HepG2 (cell line): ENCODE data around the gene LRRC8C. TPM values are rescaled to one million over a fixed set of nuclear protein-coding genes. Genes with fewer than 3 reads are reported as not detected.

Experiments
- ATAC-seq: fragments of 200-7000 bp; cut with Tn5 transposase; 3 replicates; pipeline ENCODE4 v1.9.1; 2020; ENCODE audit warnings: mild to moderate bottlenecking, moderate library complexity
- BruUV-seq: library from RNA; stranded (reverse); fragments of 400-500 nt; replicated peaks from 2 replicates; lab custom pipeline; 2021; lab: Mats Ljungman, UMichigan
- CTCF ChIA-PET: fragments of 300-600 bp; formaldehyde crosslinking; extraction: SDS; loops from one replicate; lab custom pipeline; 2021; ENCODE audit warnings: low total read pairs, inconsistent platforms, low intra/inter-chr PET ratio; lab: Yijun Ruan, JAX
- POLR2A ChIA-PET: fragments of 350-600 bp; sonication (Branson Sonifier 250); formaldehyde crosslinking; loops from one replicate; lab custom pipeline; 2020; ENCODE audit warnings: antibody characterized with exemption, inconsistent platforms; lab: Yijun Ruan, JAX
- DNase-seq: peaks from one replicate; pipeline ENCODE4 v3.0.0-alpha.2; 2015; ENCODE audit warnings: low spot score
- FAIRE-seq: peaks from 3 replicates; lab custom pipeline; 2011; peaks lifted over from hg19 to GRCh38; lab: Jason Lieb, UNC
- H2AFZ ChIP-seq: one replicate; pipeline ENCODE4 v1.6.1; 2011; ENCODE audit warnings: low read length, inconsistent platforms
- H3K27ac ChIP-seq: fragments of 300-600 bp; 3 replicates; pipeline ENCODE4 v1.8.0; 2011; ENCODE audit warnings: mixed run types, mild to moderate bottlenecking, mixed read lengths, low read length, inconsistent platforms; ENCODE audit not compliant: insufficient read depth; ENCODE audit errors: extremely low read length
- H3K27me3 ChIP-seq, 2 experiments: fragments of 200-600 bp in 1 of 2; 2 replicates in 1 of 2; 3 replicates in 1 of 2; pipeline versions ENCODE4 v1.6.0 to v1.8.0; 2011; ENCODE audit warnings: low read length in 2 of 2, mild to moderate bottlenecking in 2 of 2, moderate library complexity in 2 of 2, inconsistent platforms in 1 of 2; ENCODE audit not compliant: insufficient read depth in 2 of 2, control insufficient read depth in 1 of 2
- H3K36me3 ChIP-seq, 2 experiments: fragments of 200-600 bp in 1 of 2; replicated peaks in 1 of 2; 2 replicates in 1 of 2; 3 replicates in 1 of 2; pipeline versions ENCODE4 v1.5.1 to v1.8.0; 2011; ENCODE audit warnings: low read length in 2 of 2, inconsistent platforms in 1 of 2; ENCODE audit not compliant: insufficient read depth in 2 of 2, control insufficient read depth in 1 of 2
- H3K4me1 ChIP-seq: 2 replicates; pipeline ENCODE4 v1.5.1; 2012; ENCODE audit warnings: low read length, inconsistent platforms; ENCODE audit not compliant: insufficient read depth
- H3K4me2 ChIP-seq: 2 replicates; pipeline ENCODE4 v1.6.0; 2011; ENCODE audit warnings: low read depth, low read length, inconsistent platforms
- H3K4me3 ChIP-seq, 3 experiments: fragments of 200-600 bp in 1 of 3; sonication (generic), shearing (Covaris generic) in 1 of 3; replicated peaks in 1 of 3; 2 replicates each; pipeline ENCODE4 v1.5.1; 2011 to 2016; ENCODE audit warnings: low read length in 3 of 3, inconsistent platforms in 2 of 3, low read depth in 2 of 3, mild to moderate bottlenecking in 2 of 3, control low read depth in 1 of 3, mixed read lengths in 1 of 3; ENCODE audit not compliant: insufficient read depth in 1 of 3
- H3K79me2 ChIP-seq: one replicate; pipeline ENCODE4 v1.6.1; 2011; ENCODE audit warnings: low read length, inconsistent platforms; ENCODE audit not compliant: insufficient read depth
- H3K9ac ChIP-seq: 2 replicates; pipeline ENCODE4 v1.6.0; 2011; ENCODE audit warnings: mild to moderate bottlenecking, low read depth, low read length, inconsistent platforms; ENCODE audit not compliant: insufficient read depth
- H3K9me3 ChIP-seq: 2 replicates; pipeline ENCODE4 v1.5.1; 2012; ENCODE audit warnings: mild to moderate bottlenecking, low read length
- H4K20me1 ChIP-seq: 2 replicates; pipeline ENCODE4 v1.6.0; 2011; ENCODE audit warnings: inconsistent platforms, mild to moderate bottlenecking, low read length, moderate library complexity; ENCODE audit not compliant: insufficient read depth
- ADNP ChIP-seq: sonication (generic); formaldehyde crosslinking; IDR thresholded peaks from 2 replicates; pipeline ENCODE4 v1.4.0; 2020; ENCODE audit warnings: missing genetic modification reagents
- EEA1 ChIP-seq: sonication (generic); formaldehyde crosslinking; IDR thresholded peaks from 2 replicates; pipeline ENCODE4 v1.5.1; 2020; ENCODE audit warnings: mild to moderate bottlenecking, missing genetic modification reagents, borderline replicate concordance
- GFI1 ChIP-seq: sonication (generic); formaldehyde crosslinking; IDR thresholded peaks from 2 replicates; pipeline ENCODE4 v1.5.0; 2020; ENCODE audit warnings: missing genetic modification reagents, mild to moderate bottlenecking, borderline replicate concordance
- HNRNPK ChIP-seq: fragments of 200-400 bp; formaldehyde crosslinking; IDR thresholded peaks from 2 replicates; pipeline ENCODE4 v1.6.1; 2018; ENCODE audit warnings: low read length, low read depth, moderate library complexity, mild to moderate bottlenecking; ENCODE audit not compliant: poor library complexity, severe bottlenecking
- MIER3 ChIP-seq: IDR thresholded peaks from 2 replicates; pipeline ENCODE4 v1.6.1; 2016; ENCODE audit warnings: missing compliant biosample characterization, borderline replicate concordance
- RFX1 ChIP-seq: fragments of 450-650 bp; IDR thresholded peaks from 2 replicates; pipeline ENCODE4 v1.6.1; 2017
- RXRB ChIP-seq: IDR thresholded peaks from 2 replicates; pipeline ENCODE4 v1.6.1; 2016; ENCODE audit warnings: borderline replicate concordance, missing genetic modification reagents, missing compliant biosample characterization
- ZBTB42 ChIP-seq: sonication (generic); formaldehyde crosslinking; IDR thresholded peaks from 2 replicates; pipeline ENCODE4 v1.5.0; 2020; ENCODE audit warnings: mild to moderate bottlenecking, missing genetic modification reagents
- ZNF44 ChIP-seq: sonication (generic); formaldehyde crosslinking; IDR thresholded peaks from 2 replicates; pipeline ENCODE4 v1.5.1; 2020; ENCODE audit warnings: mild to moderate bottlenecking, missing genetic modification reagents
- WGBS: methylation state at CpG from one replicate; pipeline ENCODE4 v1.1.6; 2017; ENCODE audit warnings: low lambda C conversion rate; 5-methylcytosine and 5-hydroxymethylcytosine counted together
- in situ Hi-C: cut with HindIII; loops from 2 replicates; pipeline ENCODE4 v1.10.0; 2017; ENCODE audit warnings: low pct_unique_long_range_greater_than_20kb; ENCODE audit not compliant: extremely low pct_ligation_motif_present
- intact Hi-C: fragments of 100-400 bp; cut with micrococcal nuclease; formaldehyde crosslinking; loops from one replicate; pipeline ENCODE4 v1.10.0; 2022; ENCODE audit not compliant: unreplicated experiment
- polyA plus RNA-seq, 8 experiments: library from polyadenylated mRNA; depleted of rRNA in 3 of 8; stranded (reverse) in 7 of 8; unstranded in 1 of 8; fragments of >200 nt; fragmentation: Illumina TruSeq in 4 of 8; extraction: Trizol in 4 of 8; gene quantifications; 2 replicates each; pipeline versions ENCODE4 v1.2.1 to v1.2.3, GENCODE V29; 2011 to 2016; ENCODE audit warnings: low read depth in 4 of 8, missing spikeins in 1 of 8, mixed read lengths in 1 of 8; ENCODE audit not compliant: insufficient read depth in 1 of 8
- total RNA-seq, 5 experiments: library from RNA; depleted of rRNA; stranded (reverse); fragments of >200 nt; fragmentation: Illumina TruSeq; extraction: Trizol; gene quantifications; 2 replicates each; pipeline ENCODE4 v1.2.3, GENCODE V29; 2016; ENCODE audit warnings: low read depth in 1 of 5
- TF ChIP-seq, protein P1 (sequence below): sonication (generic); formaldehyde crosslinking; IDR thresholded peaks from 2 replicates; pipeline ENCODE4 v1.5.0; 2020; ENCODE audit warnings: missing genetic modification reagents
- TF ChIP-seq, protein P2 (sequence below): IDR thresholded peaks from 2 replicates; pipeline ENCODE4 v1.6.1; 2016; ENCODE audit warnings: missing genetic modification reagents, missing compliant biosample characterization
- TF ChIP-seq, protein P3 (sequence below): sonication (generic); formaldehyde crosslinking; IDR thresholded peaks from 2 replicates; pipeline ENCODE4 v1.4.0; 2020; ENCODE audit warnings: missing genetic modification reagents
- TF ChIP-seq, protein P4 (sequence below), 2 experiments: sonication (generic) in 1 of 2; formaldehyde crosslinking in 1 of 2; IDR thresholded peaks; 2 replicates each; pipeline versions ENCODE4 v1.5.1 to v1.6.1; 2011 to 2020; ENCODE audit warnings: borderline replicate concordance in 1 of 2, low read depth in 1 of 2, low read length in 1 of 2, mild to moderate bottlenecking in 1 of 2, missing genetic modification reagents in 1 of 2, moderate library complexity in 1 of 2
- TF ChIP-seq, protein P5 (sequence below): sonication (generic); formaldehyde crosslinking; IDR thresholded peaks from 2 replicates; pipeline ENCODE4 v1.4.0; 2020; ENCODE audit warnings: mild to moderate bottlenecking, missing genetic modification reagents

Gene LRRC8C
- total and polyA plus RNA-seq, 2 of the 13 experiments (the other 11 are each of a cell fraction or from before 2014, with no cell fraction given), result 0.22 to 0.32 TPM

DNA sequence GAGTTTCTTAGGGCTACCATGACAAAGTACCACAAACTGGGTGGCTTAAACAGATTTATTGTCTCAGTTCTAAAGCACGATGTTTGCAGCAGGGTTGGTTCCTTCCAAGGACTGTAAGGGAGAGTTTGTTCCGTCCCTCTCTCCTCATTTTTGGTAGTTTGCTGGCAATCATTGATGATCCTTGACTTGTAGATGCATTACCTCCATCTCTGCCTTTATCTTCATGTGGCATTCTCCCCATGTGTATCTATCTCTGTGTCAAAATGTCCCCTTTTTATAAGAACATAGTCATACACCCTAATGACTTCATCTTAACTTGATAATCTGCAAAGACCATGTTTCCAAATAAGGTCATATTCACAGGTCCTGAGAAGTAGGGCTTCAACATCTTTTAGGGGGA, 90.2 kb downstream of the LRRC8C start:
- H3K27me3 ChIP-seq, result no peaks in the 10 kb centered on the region
- in situ Hi-C loops, result no loop called here
- 17% methylated on average over 2 of the region's 2 CpGs for WGBS
- no TSS peak for BruUV-seq
- H4K20me1 ChIP-seq, result no peaks in the 10 kb centered on the region
- H2AFZ ChIP-seq, result no peak overlapping the region
- H3K9ac ChIP-seq, result no peak overlapping the region
- CTCF ChIA-PET, result no interaction called here
- POLR2A ChIA-PET, result no interaction called here
- no peaks in the 10 kb centered on the region for H3K79me2 ChIP-seq
- no peaks in the 10 kb centered on the region for H3K4me1 ChIP-seq
- no peak overlapping the region for H3K27ac ChIP-seq
- H3K9me3 ChIP-seq, result no peaks in the 10 kb centered on the region
- DNase-seq (no peak), ATAC-seq (no peak), FAIRE-seq (no peak)
- intact Hi-C loops, result no loop called here
- H3K4me2 ChIP-seq, result no peak overlapping the region
- no peaks in the 10 kb centered on the region for H3K36me3 ChIP-seq
- H3K4me3 ChIP-seq, result no peak overlapping the region
- TF ChIP-seq, protein P1, sequence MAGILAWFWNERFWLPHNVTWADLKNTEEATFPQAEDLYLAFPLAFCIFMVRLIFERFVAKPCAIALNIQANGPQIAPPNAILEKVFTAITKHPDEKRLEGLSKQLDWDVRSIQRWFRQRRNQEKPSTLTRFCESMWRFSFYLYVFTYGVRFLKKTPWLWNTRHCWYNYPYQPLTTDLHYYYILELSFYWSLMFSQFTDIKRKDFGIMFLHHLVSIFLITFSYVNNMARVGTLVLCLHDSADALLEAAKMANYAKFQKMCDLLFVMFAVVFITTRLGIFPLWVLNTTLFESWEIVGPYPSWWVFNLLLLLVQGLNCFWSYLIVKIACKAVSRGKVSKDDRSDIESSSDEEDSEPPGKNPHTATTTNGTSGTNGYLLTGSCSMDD (CRISPR knock-in tag), result no peak
- TF ChIP-seq ZNF44 (CRISPR knock-in tag), result no peak
- no peak for TF ChIP-seq RXRB (CRISPR knock-in tag)
- TF ChIP-seq RFX1, result no peak
- TF ChIP-seq, protein P2, sequence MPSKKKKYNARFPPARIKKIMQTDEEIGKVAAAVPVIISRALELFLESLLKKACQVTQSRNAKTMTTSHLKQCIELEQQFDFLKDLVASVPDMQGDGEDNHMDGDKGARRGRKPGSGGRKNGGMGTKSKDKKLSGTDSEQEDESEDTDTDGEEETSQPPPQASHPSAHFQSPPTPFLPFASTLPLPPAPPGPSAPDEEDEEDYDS, result no peak
- no peak for TF ChIP-seq ADNP (CRISPR knock-in tag)
- no peak for TF ChIP-seq GFI1 (CRISPR knock-in tag)
- TF ChIP-seq, protein P3, sequence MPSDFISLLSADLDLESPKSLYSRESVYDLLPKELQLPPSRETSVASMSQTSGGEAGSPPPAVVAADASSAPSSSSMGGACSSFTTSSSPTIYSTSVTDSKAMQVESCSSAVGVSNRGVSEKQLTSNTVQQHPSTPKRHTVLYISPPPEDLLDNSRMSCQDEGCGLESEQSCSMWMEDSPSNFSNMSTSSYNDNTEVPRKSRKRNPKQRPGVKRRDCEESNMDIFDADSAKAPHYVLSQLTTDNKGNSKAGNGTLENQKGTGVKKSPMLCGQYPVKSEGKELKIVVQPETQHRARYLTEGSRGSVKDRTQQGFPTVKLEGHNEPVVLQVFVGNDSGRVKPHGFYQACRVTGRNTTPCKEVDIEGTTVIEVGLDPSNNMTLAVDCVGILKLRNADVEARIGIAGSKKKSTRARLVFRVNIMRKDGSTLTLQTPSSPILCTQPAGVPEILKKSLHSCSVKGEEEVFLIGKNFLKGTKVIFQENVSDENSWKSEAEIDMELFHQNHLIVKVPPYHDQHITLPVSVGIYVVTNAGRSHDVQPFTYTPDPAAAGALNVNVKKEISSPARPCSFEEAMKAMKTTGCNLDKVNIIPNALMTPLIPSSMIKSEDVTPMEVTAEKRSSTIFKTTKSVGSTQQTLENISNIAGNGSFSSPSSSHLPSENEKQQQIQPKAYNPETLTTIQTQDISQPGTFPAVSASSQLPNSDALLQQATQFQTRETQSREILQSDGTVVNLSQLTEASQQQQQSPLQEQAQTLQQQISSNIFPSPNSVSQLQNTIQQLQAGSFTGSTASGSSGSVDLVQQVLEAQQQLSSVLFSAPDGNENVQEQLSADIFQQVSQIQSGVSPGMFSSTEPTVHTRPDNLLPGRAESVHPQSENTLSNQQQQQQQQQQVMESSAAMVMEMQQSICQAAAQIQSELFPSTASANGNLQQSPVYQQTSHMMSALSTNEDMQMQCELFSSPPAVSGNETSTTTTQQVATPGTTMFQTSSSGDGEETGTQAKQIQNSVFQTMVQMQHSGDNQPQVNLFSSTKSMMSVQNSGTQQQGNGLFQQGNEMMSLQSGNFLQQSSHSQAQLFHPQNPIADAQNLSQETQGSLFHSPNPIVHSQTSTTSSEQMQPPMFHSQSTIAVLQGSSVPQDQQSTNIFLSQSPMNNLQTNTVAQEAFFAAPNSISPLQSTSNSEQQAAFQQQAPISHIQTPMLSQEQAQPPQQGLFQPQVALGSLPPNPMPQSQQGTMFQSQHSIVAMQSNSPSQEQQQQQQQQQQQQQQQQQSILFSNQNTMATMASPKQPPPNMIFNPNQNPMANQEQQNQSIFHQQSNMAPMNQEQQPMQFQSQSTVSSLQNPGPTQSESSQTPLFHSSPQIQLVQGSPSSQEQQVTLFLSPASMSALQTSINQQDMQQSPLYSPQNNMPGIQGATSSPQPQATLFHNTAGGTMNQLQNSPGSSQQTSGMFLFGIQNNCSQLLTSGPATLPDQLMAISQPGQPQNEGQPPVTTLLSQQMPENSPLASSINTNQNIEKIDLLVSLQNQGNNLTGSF (CRISPR knock-in tag), result no peak
- TF ChIP-seq EEA1 (CRISPR knock-in tag), result no peak
- TF ChIP-seq, protein P4, sequence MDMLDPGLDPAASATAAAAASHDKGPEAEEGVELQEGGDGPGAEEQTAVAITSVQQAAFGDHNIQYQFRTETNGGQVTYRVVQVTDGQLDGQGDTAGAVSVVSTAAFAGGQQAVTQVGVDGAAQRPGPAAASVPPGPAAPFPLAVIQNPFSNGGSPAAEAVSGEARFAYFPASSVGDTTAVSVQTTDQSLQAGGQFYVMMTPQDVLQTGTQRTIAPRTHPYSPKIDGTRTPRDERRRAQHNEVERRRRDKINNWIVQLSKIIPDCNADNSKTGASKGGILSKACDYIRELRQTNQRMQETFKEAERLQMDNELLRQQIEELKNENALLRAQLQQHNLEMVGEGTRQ (IDR thresholded peaks at IDR 0.05; ENCODE audit: low read depth, low read length), result no peak
- TF ChIP-seq, protein P4 (CRISPR knock-in tag; IDR thresholded peaks at IDR 0.05; ENCODE audit: borderline replicate concordance), result no peak
- TF ChIP-seq MIER3 (CRISPR knock-in tag), result no peak
- TF ChIP-seq HNRNPK, result no peak
- TF ChIP-seq, protein P5, sequence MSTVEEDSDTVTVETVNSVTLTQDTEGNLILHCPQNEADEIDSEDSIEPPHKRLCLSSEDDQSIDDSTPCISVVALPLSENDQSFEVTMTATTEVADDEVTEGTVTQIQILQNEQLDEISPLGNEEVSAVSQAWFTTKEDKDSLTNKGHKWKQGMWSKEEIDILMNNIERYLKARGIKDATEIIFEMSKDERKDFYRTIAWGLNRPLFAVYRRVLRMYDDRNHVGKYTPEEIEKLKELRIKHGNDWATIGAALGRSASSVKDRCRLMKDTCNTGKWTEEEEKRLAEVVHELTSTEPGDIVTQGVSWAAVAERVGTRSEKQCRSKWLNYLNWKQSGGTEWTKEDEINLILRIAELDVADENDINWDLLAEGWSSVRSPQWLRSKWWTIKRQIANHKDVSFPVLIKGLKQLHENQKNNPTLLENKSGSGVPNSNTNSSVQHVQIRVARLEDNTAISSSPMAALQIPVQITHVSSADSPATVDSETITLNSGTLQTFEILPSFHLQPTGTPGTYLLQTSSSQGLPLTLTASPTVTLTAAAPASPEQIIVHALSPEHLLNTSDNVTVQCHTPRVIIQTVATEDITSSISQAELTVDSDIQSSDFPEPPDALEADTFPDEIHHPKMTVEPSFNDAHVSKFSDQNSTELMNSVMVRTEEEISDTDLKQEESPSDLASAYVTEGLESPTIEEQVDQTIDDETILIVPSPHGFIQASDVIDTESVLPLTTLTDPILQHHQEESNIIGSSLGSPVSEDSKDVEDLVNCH (CRISPR knock-in tag), result no peak
- no peak for TF ChIP-seq ZBTB42 (CRISPR knock-in tag)
